HUES64 (cell line): ENCODE results near the gene SCUBE1.

Source experiments
- H3K27ac ChIP-seq: 2 replicates; pipeline ENCODE4 v1.7.0; 2013; ENCODE audit warnings: low read depth, low read length, inconsistent platforms
- H3K27me3 ChIP-seq: 2 replicates; pipeline ENCODE4 v1.6.1; 2013; ENCODE audit warnings: mild to moderate bottlenecking, low read length; ENCODE audit not compliant: insufficient read depth
- H3K36me3 ChIP-seq: 2 replicates; pipeline ENCODE4 v1.6.1; 2013; ENCODE audit warnings: mild to moderate bottlenecking, low read length; ENCODE audit not compliant: insufficient read depth
- H3K4me1 ChIP-seq: 2 replicates; pipeline ENCODE4 v1.6.1; 2013; ENCODE audit warnings: mild to moderate bottlenecking, low read length, moderate library complexity; ENCODE audit not compliant: insufficient read depth
- H3K4me3 ChIP-seq: 2 replicates; pipeline ENCODE4 v1.5.1; 2013; ENCODE audit warnings: mild to moderate bottlenecking, low read length, moderate library complexity
- H3K9ac ChIP-seq: 2 replicates; pipeline ENCODE4 v1.6.1; 2013; ENCODE audit warnings: mild to moderate bottlenecking, low read depth, low read length
- H3K9me3 ChIP-seq: 2 replicates; pipeline ENCODE4 v1.6.1; 2013; ENCODE audit warnings: low read depth, low read length; ENCODE audit not compliant: insufficient read depth
- WGBS: fragments of 150-250, 120-280 bp; methylation state at CpG from one replicate; pipeline ENCODE4 v1.1.7; 2013; ENCODE audit warnings: missing lambda C conversion rate; 5-methylcytosine and 5-hydroxymethylcytosine counted together

Gene SCUBE1

GRCh38 chr22:43179146-43179910, 163.8 kb downstream of the SCUBE1 start:
- Histone ChIP-seq H3K36me3 (peaks cover 86% of the 10 kb centered on the region), H3K4me1 (peaks cover 3% of the 10 kb centered on the region; the same call in 1 of the 2 replicates), H3K9ac (no peak overlapping the region), H3K27me3 (no peaks in the 10 kb centered on the region), H3K9me3 (no peaks in the 10 kb centered on the region), H3K4me3 (no peak overlapping the region), H3K27ac (no peak overlapping the region)
- WGBS, result 98% methylated on average over 25 of the region's 25 CpGs

GRCh38 chr22:43177479-43177878, 165.7 kb downstream of the SCUBE1 start:
- no peak overlapping the region for H3K9ac ChIP-seq
- WGBS, result 90% methylated on average over 7 of the region's 7 CpGs

GRCh38 chr22:43176090-43176489, 167.1 kb downstream of the SCUBE1 start:
- no peak overlapping the region for H3K4me3 ChIP-seq
- WGBS, result 94% methylated on average over 15 of the region's 15 CpGs
- H3K27ac ChIP-seq, result no peak overlapping the region
- H3K9ac ChIP-seq, result no peak overlapping the region
- no peaks in the 10 kb centered on the region for H3K27me3 ChIP-seq
- H3K4me1 ChIP-seq, result no peaks in the 10 kb centered on the region
- H3K9me3 ChIP-seq, result no peaks in the 10 kb centered on the region
- peaks cover 92% of the 10 kb centered on the region for H3K36me3 ChIP-seq

More at GRCh38 chr22:43177479-43177878, 165.7 kb downstream of the SCUBE1 start:
- Histone ChIP-seq H3K9me3 (no peaks in the 10 kb centered on the region), H3K4me1 (no peaks in the 10 kb centered on the region), H3K36me3 (peaks cover 92% of the 10 kb centered on the region), H3K27me3 (no peaks in the 10 kb centered on the region), H3K4me3 (no peak overlapping the region), H3K27ac (no peak overlapping the region)

GRCh38 chr22:43174941-43175531, 168.1 kb downstream of the SCUBE1 start:
- Histone ChIP-seq H3K9me3 (no peaks in the 10 kb centered on the region), H3K9ac (no peak overlapping the region), H3K27ac (no peak overlapping the region), H3K27me3 (no peaks in the 10 kb centered on the region), H3K4me1 (no peaks in the 10 kb centered on the region), H3K36me3 (peaks cover 91% of the 10 kb centered on the region), H3K4me3 (no peak overlapping the region)
- 93% methylated on average over 9 of the region's 9 CpGs for WGBS

- no peak overlapping the region for H3K27ac ChIP-seq
- 96% methylated on average over 39 of the region's 39 CpGs for WGBS
- H3K36me3 ChIP-seq, result peaks cover 90% of the 10 kb centered on the region
- H3K9me3 ChIP-seq, result no peaks in the 10 kb centered on the region
- H3K27me3 ChIP-seq, result no peaks in the 10 kb centered on the region
- H3K4me1 ChIP-seq, result no peaks in the 10 kb centered on the region
- no peak overlapping the region for H3K4me3 ChIP-seq
- H3K9ac ChIP-seq, result no peak overlapping the region
Measured at GRCh38 chr22:43173976-43174720, 169.0 kb downstream of the SCUBE1 start.

- peaks cover 90% of the 10 kb centered on the region for H3K36me3 ChIP-seq
Measured at GRCh38 chr22:43173566-43173965, 169.6 kb downstream of the SCUBE1 start.

GRCh38 chr22:43172191-43172590, 171.0 kb downstream of the SCUBE1 start:
- 96% methylated on average over 19 of the region's 19 CpGs for WGBS
- H3K9me3 ChIP-seq, result no peaks in the 10 kb centered on the region
- peaks cover 93% of the 10 kb centered on the region for H3K36me3 ChIP-seq
- no peak overlapping the region for H3K27ac ChIP-seq
- H3K4me1 ChIP-seq, result no peaks in the 10 kb centered on the region
- no peaks in the 10 kb centered on the region for H3K27me3 ChIP-seq
- no peak overlapping the region for H3K9ac ChIP-seq
- H3K4me3 ChIP-seq, result no peak overlapping the region

More at GRCh38 chr22:43173566-43173965, 169.6 kb downstream of the SCUBE1 start:
- H3K4me3 ChIP-seq, result no peak overlapping the region
- WGBS, result 94% methylated on average over 9 of the region's 9 CpGs
- H3K4me1 ChIP-seq, result no peaks in the 10 kb centered on the region
- H3K27me3 ChIP-seq, result no peaks in the 10 kb centered on the region
- H3K9me3 ChIP-seq, result no peaks in the 10 kb centered on the region
- H3K27ac ChIP-seq, result no peak overlapping the region
- no peak overlapping the region for H3K9ac ChIP-seq

- H3K4me3 ChIP-seq, result no peak overlapping the region
- H3K36me3 ChIP-seq, result peaks cover 89% of the 10 kb centered on the region
- H3K9ac ChIP-seq, result no peak overlapping the region
- no peaks in the 10 kb centered on the region for H3K27me3 ChIP-seq
- no peak overlapping the region for H3K27ac ChIP-seq
- H3K4me1 ChIP-seq, result no peaks in the 10 kb centered on the region
- WGBS, result 95% methylated on average over 12 of the region's 12 CpGs
- H3K9me3 ChIP-seq, result no peaks in the 10 kb centered on the region
Measured at GRCh38 chr22:43171607-43172006, 171.6 kb downstream of the SCUBE1 start.

- H3K36me3 ChIP-seq, result peaks cover 87% of the 10 kb centered on the region
Measured at GRCh38 chr22:43171019-43171491, 172.1 kb downstream of the SCUBE1 start.

GRCh38 chr22:43170131-43170480, 173.1 kb downstream of the SCUBE1 start:
- no peak overlapping the region for H3K4me3 ChIP-seq
- no peaks in the 10 kb centered on the region for H3K4me1 ChIP-seq
- H3K9me3 ChIP-seq, result no peaks in the 10 kb centered on the region
- no peak overlapping the region for H3K27ac ChIP-seq
- WGBS, result 97% methylated on average over 9 of the region's 9 CpGs
- peaks cover 78% of the 10 kb centered on the region for H3K36me3 ChIP-seq
- no peaks in the 10 kb centered on the region for H3K27me3 ChIP-seq
- H3K9ac ChIP-seq, result no peak overlapping the region

More at GRCh38 chr22:43171019-43171491, 172.1 kb downstream of the SCUBE1 start:
- H3K4me3 ChIP-seq, result no peak overlapping the region
- H3K9ac ChIP-seq, result no peak overlapping the region
- H3K4me1 ChIP-seq, result no peaks in the 10 kb centered on the region
- WGBS, result 91% methylated on average over 14 of the region's 14 CpGs
- no peaks in the 10 kb centered on the region for H3K9me3 ChIP-seq
- H3K27ac ChIP-seq, result no peak overlapping the region
- H3K27me3 ChIP-seq, result no peaks in the 10 kb centered on the region
